ENCODE data around the gene COPS7B.

COPS7B gene

DNA sequence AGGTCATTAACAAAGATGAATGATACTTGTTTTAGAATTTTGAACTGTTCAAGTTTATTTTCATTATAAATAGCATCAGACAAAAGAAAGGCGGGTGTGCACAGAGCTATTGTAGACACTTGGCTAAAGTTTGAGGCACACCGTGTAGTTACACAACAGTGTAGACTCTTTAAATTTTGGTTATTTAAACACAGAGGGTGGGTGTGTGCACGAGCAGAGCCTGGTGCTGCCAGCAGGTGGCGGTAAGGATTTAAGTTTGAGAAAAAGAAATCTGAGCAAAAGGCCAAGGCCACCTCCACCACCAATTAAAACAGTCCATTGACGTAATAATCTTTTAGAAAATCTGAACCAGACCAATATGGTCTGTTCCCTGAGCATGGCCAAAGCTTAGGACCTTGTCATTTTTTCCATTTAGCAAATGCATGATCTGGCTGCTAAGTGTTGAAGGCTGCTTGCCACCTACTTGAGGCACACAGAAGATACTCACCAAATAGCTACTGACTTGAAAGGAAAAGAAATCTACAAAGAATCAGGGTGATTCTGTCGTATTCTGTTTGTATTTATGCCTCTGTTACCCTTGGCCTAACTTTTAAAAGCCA, 14.3 kb downstream of the COPS7B start:
- TF ChIP-seq, protein P1, sequence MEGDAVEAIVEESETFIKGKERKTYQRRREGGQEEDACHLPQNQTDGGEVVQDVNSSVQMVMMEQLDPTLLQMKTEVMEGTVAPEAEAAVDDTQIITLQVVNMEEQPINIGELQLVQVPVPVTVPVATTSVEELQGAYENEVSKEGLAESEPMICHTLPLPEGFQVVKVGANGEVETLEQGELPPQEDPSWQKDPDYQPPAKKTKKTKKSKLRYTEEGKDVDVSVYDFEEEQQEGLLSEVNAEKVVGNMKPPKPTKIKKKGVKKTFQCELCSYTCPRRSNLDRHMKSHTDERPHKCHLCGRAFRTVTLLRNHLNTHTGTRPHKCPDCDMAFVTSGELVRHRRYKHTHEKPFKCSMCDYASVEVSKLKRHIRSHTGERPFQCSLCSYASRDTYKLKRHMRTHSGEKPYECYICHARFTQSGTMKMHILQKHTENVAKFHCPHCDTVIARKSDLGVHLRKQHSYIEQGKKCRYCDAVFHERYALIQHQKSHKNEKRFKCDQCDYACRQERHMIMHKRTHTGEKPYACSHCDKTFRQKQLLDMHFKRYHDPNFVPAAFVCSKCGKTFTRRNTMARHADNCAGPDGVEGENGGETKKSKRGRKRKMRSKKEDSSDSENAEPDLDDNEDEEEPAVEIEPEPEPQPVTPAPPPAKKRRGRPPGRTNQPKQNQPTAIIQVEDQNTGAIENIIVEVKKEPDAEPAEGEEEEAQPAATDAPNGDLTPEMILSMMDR (IDR thresholded peaks at IDR 0.05): peak; percentile 80

- TF ChIP-seq, protein P1 (IDR thresholded peaks at IDR 0.05): no peak
Measured at GRCh38 chr2:231803501-231804138, 17.4 kb downstream of the COPS7B start.

- TF ChIP-seq, protein P1 (IDR thresholded peaks at IDR 0.05): no peak
Measured at GRCh38 chr2:231807020-231807419, 20.8 kb downstream of the COPS7B start.

GRCh38 chr2:231810905-231811304, 24.7 kb downstream of the COPS7B start:
- TF ChIP-seq, protein P1 (IDR thresholded peaks at IDR 0.05): no peak

- TF ChIP-seq, protein P1 (IDR thresholded peaks at IDR 0.05): no peak
Measured at GRCh38 chr2:231816327-231817026, 30.2 kb downstream of the COPS7B start.

- TF ChIP-seq, protein P1 (IDR thresholded peaks at IDR 0.05): no peak
Measured at GRCh38 chr2:231819447-231820042, 33.3 kb downstream of the COPS7B start.

GRCh38 chr2:231820786-231821303, 34.6 kb downstream of the COPS7B start:
- TF ChIP-seq, protein P1 (IDR thresholded peaks at IDR 0.05): no peak

All from LNCAP (cell line).